H9 (cell line): ENCODE results near the gene PRKAG2. TPM values are rescaled to one million over a fixed set of nuclear protein-coding genes. Genes with fewer than 3 reads are reported as not detected.

Experiments used
- DNase-seq: peaks from one replicate; pipeline ENCODE4 v3.0.0-alpha.2; 2017
- H2AFZ ChIP-seq: one replicate; pipeline ENCODE4 v1.6.1; 2013; ENCODE audit warnings: mild to moderate bottlenecking, low read length, control low read depth, moderate library complexity
- H2AK5ac ChIP-seq: 2 replicates; pipeline ENCODE4 v1.6.1; 2013; ENCODE audit warnings: low read length, control low read depth, mixed read lengths; ENCODE audit not compliant: insufficient read length
- H2BK120ac ChIP-seq: one replicate; pipeline ENCODE4 v1.6.1; 2013; ENCODE audit warnings: low read depth, mild to moderate bottlenecking, low read length, control low read depth, inconsistent platforms; ENCODE audit not compliant: poor library complexity, severe bottlenecking
- H2BK12ac ChIP-seq: 2 replicates; pipeline ENCODE4 v1.6.1; 2013; ENCODE audit warnings: low read length, control low read depth, mixed read lengths, low read depth; ENCODE audit not compliant: insufficient read length
- H2BK15ac ChIP-seq: 2 replicates; pipeline ENCODE4 v1.6.1; 2013; ENCODE audit warnings: low read depth, low read length, control low read depth
- H2BK20ac ChIP-seq: one replicate; pipeline ENCODE4 v1.6.1; 2013; ENCODE audit warnings: low read depth, mild to moderate bottlenecking, low read length, control low read depth, inconsistent platforms; ENCODE audit not compliant: poor library complexity, severe bottlenecking
- H2BK5ac ChIP-seq: 2 replicates; pipeline ENCODE4 v1.6.1; 2013; ENCODE audit warnings: low read length, control low read depth, mixed read lengths; ENCODE audit not compliant: insufficient read length
- H3K14ac ChIP-seq: 2 replicates; pipeline ENCODE4 v1.6.1; 2013; ENCODE audit warnings: low read length, control low read depth; ENCODE audit not compliant: insufficient read depth
- H3K18ac ChIP-seq: 2 replicates; pipeline ENCODE4 v1.6.1; 2013; ENCODE audit warnings: low read depth, mild to moderate bottlenecking, mixed read lengths, low read length, control low read depth; ENCODE audit not compliant: insufficient read length
- H3K23ac ChIP-seq: 2 replicates; pipeline ENCODE4 v1.6.1; 2013; ENCODE audit warnings: low read length, control low read depth, mixed read lengths, low read depth; ENCODE audit not compliant: insufficient read length
- H3K23me2 ChIP-seq: 2 replicates; pipeline ENCODE4 v1.6.1; 2013; ENCODE audit warnings: low read depth, mild to moderate bottlenecking, mixed read lengths, low read length, control low read depth; ENCODE audit not compliant: insufficient read length, poor library complexity, severe bottlenecking
- H3K27ac ChIP-seq: 2 replicates; pipeline ENCODE4 v1.5.1; 2013; ENCODE audit warnings: low read length, control low read depth, mixed read lengths, low read depth; ENCODE audit not compliant: insufficient read length
- H3K27me3 ChIP-seq: 2 replicates; pipeline ENCODE4 v1.6.1; 2013; ENCODE audit warnings: low read length, control low read depth, inconsistent platforms; ENCODE audit not compliant: insufficient read depth
- H3K4ac ChIP-seq: 2 replicates; pipeline ENCODE4 v1.6.1; 2013; ENCODE audit warnings: low read depth, mild to moderate bottlenecking, control low read depth, inconsistent platforms, low read length, moderate library complexity
- H3K4me1 ChIP-seq: 2 replicates; pipeline ENCODE4 v1.6.1; 2013; ENCODE audit warnings: low read length, control low read depth, inconsistent platforms; ENCODE audit not compliant: insufficient read depth
- H3K4me2 ChIP-seq: 2 replicates; pipeline ENCODE4 v1.6.1; 2013; ENCODE audit warnings: low read length, control low read depth, mixed read lengths; ENCODE audit not compliant: insufficient read length, insufficient read depth
- H3K56ac ChIP-seq: 2 replicates; pipeline ENCODE4 v1.6.1; 2013; ENCODE audit warnings: low read depth, mild to moderate bottlenecking, mixed read lengths, low read length, control low read depth; ENCODE audit not compliant: insufficient read length
- H3K79me1 ChIP-seq: 2 replicates; pipeline ENCODE4 v1.6.1; 2013; ENCODE audit warnings: low read depth, mild to moderate bottlenecking, moderate library complexity, low read length, control low read depth, inconsistent platforms; ENCODE audit not compliant: insufficient read depth, poor library complexity, severe bottlenecking
- H3K79me2 ChIP-seq: 2 replicates; pipeline ENCODE4 v1.6.1; 2013; ENCODE audit warnings: low read length, control low read depth, inconsistent platforms; ENCODE audit not compliant: insufficient read depth
- H3K9ac ChIP-seq: 2 replicates; pipeline ENCODE4 v1.6.1; 2013; ENCODE audit warnings: low read length, control low read depth, mixed read lengths; ENCODE audit not compliant: insufficient read length; ENCODE audit errors: extremely low read depth
- H3K9me3 ChIP-seq: one replicate; pipeline ENCODE4 v1.6.1; 2013; ENCODE audit warnings: low read depth, low read length, inconsistent platforms; ENCODE audit not compliant: control insufficient read depth
- H3T11ph ChIP-seq: one replicate; pipeline ENCODE4 v1.6.1; 2013; ENCODE audit warnings: mild to moderate bottlenecking, low read length, control low read depth, inconsistent platforms
- H4K20me1 ChIP-seq: one replicate; pipeline ENCODE4 v1.6.1; 2013; ENCODE audit not compliant: control insufficient read depth, insufficient read length, insufficient read depth
- H4K5ac ChIP-seq: 2 replicates; pipeline ENCODE4 v1.6.1; 2013; ENCODE audit warnings: low read depth, mild to moderate bottlenecking, mixed read lengths, low read length, control low read depth; ENCODE audit not compliant: insufficient read length
- H4K8ac ChIP-seq: replicated peaks from 2 replicates; pipeline ENCODE4 v1.6.1; 2013; ENCODE audit warnings: low read length, control low read depth, mixed read lengths, low read depth; ENCODE audit not compliant: insufficient read length
- H4K91ac ChIP-seq: 2 replicates; pipeline ENCODE4 v1.6.1; 2013; ENCODE audit warnings: low read depth, mild to moderate bottlenecking, moderate library complexity, mixed read lengths, low read length, control low read depth; ENCODE audit not compliant: insufficient read length
- H3K27ac Mint-ChIP-seq, 3 experiments: 2 replicates in 2 of 3; 3 replicates in 1 of 3; pipeline ENCODE4 v1.8.0; 2020 to 2021; ENCODE audit warnings: mixed read lengths in 3 of 3, mild to moderate bottlenecking in 1 of 3, moderate library complexity in 1 of 3
- H3K27me3 Mint-ChIP-seq: 2 replicates; pipeline ENCODE4 v1.8.0; 2021; ENCODE audit warnings: low read depth, mild to moderate bottlenecking, moderate library complexity, mixed read lengths
- H3K36me3 Mint-ChIP-seq, 3 experiments: 2 replicates in 2 of 3; 3 replicates in 1 of 3; pipeline ENCODE4 v1.8.0; 2020 to 2021; ENCODE audit warnings: low read depth in 3 of 3, mixed read lengths in 3 of 3; ENCODE audit not compliant: insufficient read depth in 1 of 3
- H3K4me1 Mint-ChIP-seq, 2 experiments: 2 replicates each; pipeline ENCODE4 v1.8.0; 2020; ENCODE audit warnings: mixed read lengths in 2 of 2
- H3K4me3 Mint-ChIP-seq, 2 experiments: 2 replicates in 1 of 2; 3 replicates in 1 of 2; pipeline ENCODE4 v1.8.0; 2020 to 2021; ENCODE audit warnings: mild to moderate bottlenecking in 2 of 2, mixed read lengths in 2 of 2, moderate library complexity in 1 of 2
- H3K9me3 Mint-ChIP-seq, 2 experiments: 2 replicates in 1 of 2; 3 replicates in 1 of 2; pipeline ENCODE4 v1.8.0; 2020; ENCODE audit warnings: mild to moderate bottlenecking in 2 of 2, mixed read lengths in 2 of 2, moderate library complexity in 1 of 2
- WGBS: extraction: QIAGEN DNeasy Blood & Tissue Kit; methylation state at CpG from one replicate; pipeline ENCODE4 v1.1.7; 2013; ENCODE audit warnings: missing lambda C conversion rate, low lambda C conversion rate, mixed read lengths; ENCODE audit not compliant: insufficient read length; ENCODE audit errors: extremely low coverage; 5-methylcytosine and 5-hydroxymethylcytosine counted together
- total RNA-seq: library from RNA; stranded (reverse); gene quantifications from 2 replicates; pipeline ENCODE4 v1.2.1, GENCODE V29; 2021
- TF ChIP-seq, protein P1 (sequence below): fragments of 200-600 bp; sonication (generic); conservative IDR thresholded peaks from 3 replicates; pipeline ENCODE4 v1.8.0; 2021; ENCODE audit warnings: antibody characterized with exemption, mild to moderate bottlenecking

Gene PRKAG2
- total RNA-seq, 1 experiment from 2014 or later: 11.8 TPM

DNA sequence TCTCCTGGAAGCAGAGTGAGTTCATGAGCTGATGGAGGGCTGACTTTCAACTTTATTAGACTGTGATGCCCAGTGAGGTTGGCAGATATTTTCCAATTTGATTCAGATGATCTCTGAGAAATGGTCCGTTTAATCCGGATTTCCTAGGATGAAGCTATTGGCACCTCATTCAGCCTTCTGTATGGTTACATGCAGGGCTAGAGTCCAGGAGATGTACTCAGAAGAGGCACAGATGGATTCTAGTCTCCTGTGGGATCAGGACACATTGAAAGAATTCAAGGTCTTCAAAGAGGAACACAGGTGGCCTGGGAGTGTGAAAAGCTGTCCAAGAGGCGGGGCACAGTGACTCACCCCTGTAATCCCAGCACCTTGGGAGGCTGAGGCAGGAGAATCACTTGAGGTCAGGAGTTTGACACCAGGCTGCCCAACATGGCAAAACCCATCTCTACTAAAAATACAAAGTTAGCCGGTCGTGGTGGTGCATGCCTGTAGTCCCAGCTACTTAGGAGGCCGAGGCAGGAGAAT, 334.2 kb downstream of the PRKAG2 start:
- WGBS: no CpG with 5 or more reads among the region's 6 CpGs
- Histone ChIP-seq H3K18ac (no peak overlapping the region), H4K20me1 (no peaks in the 10 kb centered on the region), H3K9ac (no peak overlapping the region), H2BK12ac (no peak overlapping the region), H3K23ac (no peak overlapping the region), H3K23me2 (no peaks in the 10 kb centered on the region), H3K9me3 (no peaks in the 10 kb centered on the region), H4K8ac (no peak overlapping the region), H4K91ac (no peak overlapping the region), H2AK5ac (no peak overlapping the region), H4K5ac (no peak overlapping the region), H3K27ac (no peak overlapping the region), H3K4me2 (no peak overlapping the region), H2BK20ac (no peak overlapping the region), H3K27me3 (no peaks in the 10 kb centered on the region), H3K4me1 (no peaks in the 10 kb centered on the region; the same call in 1 of the 2 replicates), H3K79me1 (no peaks in the 10 kb centered on the region), H2AFZ (no peak overlapping the region), H2BK120ac (no peak overlapping the region), H3K14ac (no peak overlapping the region), H3K4ac (no peak overlapping the region), H3K56ac (no peak overlapping the region), H2BK5ac (no peak overlapping the region), H2BK15ac (no peak overlapping the region), H3T11ph (no peak overlapping the region), H3K79me2 (no peaks in the 10 kb centered on the region)
- Mint-ChIP-seq H3K27ac (no peak overlapping the region), H3K4me1 (peaks cover 10 to 13% of the 10 kb centered on the region in 2 experiments), H3K36me3 (no peaks in the 10 kb centered on the region), H3K27me3 (peaks cover 7% of the 10 kb centered on the region), H3K9me3 (no peaks in the 10 kb centered on the region), H3K4me3 (no peak overlapping the region)
- TF ChIP-seq, protein P1, sequence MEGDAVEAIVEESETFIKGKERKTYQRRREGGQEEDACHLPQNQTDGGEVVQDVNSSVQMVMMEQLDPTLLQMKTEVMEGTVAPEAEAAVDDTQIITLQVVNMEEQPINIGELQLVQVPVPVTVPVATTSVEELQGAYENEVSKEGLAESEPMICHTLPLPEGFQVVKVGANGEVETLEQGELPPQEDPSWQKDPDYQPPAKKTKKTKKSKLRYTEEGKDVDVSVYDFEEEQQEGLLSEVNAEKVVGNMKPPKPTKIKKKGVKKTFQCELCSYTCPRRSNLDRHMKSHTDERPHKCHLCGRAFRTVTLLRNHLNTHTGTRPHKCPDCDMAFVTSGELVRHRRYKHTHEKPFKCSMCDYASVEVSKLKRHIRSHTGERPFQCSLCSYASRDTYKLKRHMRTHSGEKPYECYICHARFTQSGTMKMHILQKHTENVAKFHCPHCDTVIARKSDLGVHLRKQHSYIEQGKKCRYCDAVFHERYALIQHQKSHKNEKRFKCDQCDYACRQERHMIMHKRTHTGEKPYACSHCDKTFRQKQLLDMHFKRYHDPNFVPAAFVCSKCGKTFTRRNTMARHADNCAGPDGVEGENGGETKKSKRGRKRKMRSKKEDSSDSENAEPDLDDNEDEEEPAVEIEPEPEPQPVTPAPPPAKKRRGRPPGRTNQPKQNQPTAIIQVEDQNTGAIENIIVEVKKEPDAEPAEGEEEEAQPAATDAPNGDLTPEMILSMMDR: no peak
- no peak for DNase-seq
